GM23248 (cell line): ENCODE data around the gene MAP3K12. TPM values are rescaled to one million over a fixed set of nuclear protein-coding genes. Genes with fewer than 3 reads are reported as not detected.
"Not testable (repeated sequence)": the region's sequence is repeated elsewhere in the genome, so short reads cannot be mapped to it uniquely, and the experiment has no call there.

ENCODE experiments used
- DNase-seq: peaks from one replicate; pipeline ENCODE4 v3.0.0-alpha.2; 2015
- H2AFZ ChIP-seq: fragments of 200-600 bp; sonication (generic); 2 replicates; pipeline ENCODE4 v1.6.1; 2016; ENCODE audit warnings: antibody characterized with exemption
- H3F3A ChIP-seq: fragments of 200-600 bp; sonication (generic); 2 replicates; pipeline ENCODE4 v1.6.1; 2016; ENCODE audit warnings: mild to moderate bottlenecking, antibody characterized with exemption, mixed run types; ENCODE audit not compliant: insufficient read depth
- H3K27ac ChIP-seq: fragments of 200-600 bp; sonication (generic); 2 replicates; pipeline ENCODE4 v1.5.1; 2016; ENCODE audit warnings: mild to moderate bottlenecking
- H3K27me3 ChIP-seq: fragments of 200-600 bp; sonication (generic); replicated peaks from 2 replicates; pipeline ENCODE4 v1.6.1; 2016; ENCODE audit warnings: mild to moderate bottlenecking; ENCODE audit not compliant: insufficient read depth
- H3K36me3 ChIP-seq: fragments of 200-600 bp; sonication (generic); 2 replicates; pipeline ENCODE4 v1.6.1; 2016; ENCODE audit warnings: low read depth, mild to moderate bottlenecking
- H3K4me1 ChIP-seq: fragments of 200-600 bp; sonication (generic); 2 replicates; pipeline ENCODE4 v1.6.1; 2016; ENCODE audit warnings: mild to moderate bottlenecking; ENCODE audit not compliant: insufficient read depth
- H3K4me2 ChIP-seq: fragments of 200-600 bp; sonication (generic); one replicate; pipeline ENCODE4 v1.6.1; 2016; ENCODE audit warnings: mild to moderate bottlenecking; ENCODE audit not compliant: unreplicated experiment
- H3K4me3 ChIP-seq: fragments of 200-600 bp; sonication (generic); 2 replicates; pipeline ENCODE4 v1.5.1; 2016; ENCODE audit warnings: mild to moderate bottlenecking
- H3K79me2 ChIP-seq: fragments of 200-600 bp; sonication (generic); 2 replicates; pipeline ENCODE4 v1.6.1; 2016; ENCODE audit warnings: mild to moderate bottlenecking; ENCODE audit not compliant: insufficient read depth
- H3K9ac ChIP-seq: fragments of 200-600 bp; sonication (generic); 2 replicates; pipeline ENCODE4 v1.6.1; 2016; ENCODE audit warnings: mild to moderate bottlenecking
- H3K9me2 ChIP-seq: fragments of 200-600 bp; sonication (generic); 2 replicates; pipeline ENCODE4 v1.6.1; 2016; ENCODE audit warnings: mixed run types, mild to moderate bottlenecking, moderate library complexity; ENCODE audit not compliant: insufficient read depth
- H3K9me3 ChIP-seq: fragments of 200-600 bp; sonication (generic); one replicate; pipeline ENCODE4 v1.6.1; 2017; ENCODE audit warnings: low read depth
- H4K20me1 ChIP-seq: fragments of 200-600 bp; sonication (generic); 2 replicates; pipeline ENCODE4 v1.6.0; 2016; ENCODE audit not compliant: insufficient read depth
- EZH2 ChIP-seq: fragments of 200-600 bp; sonication (generic); IDR thresholded peaks from 2 replicates; pipeline ENCODE4 v1.6.1; 2018; ENCODE audit warnings: antibody characterized with exemption, mild to moderate bottlenecking; ENCODE audit not compliant: insufficient read depth, poor library complexity, severe bottlenecking
- EZH2phosphoT487 ChIP-seq: fragments of 200-600 bp; sonication (generic); IDR thresholded peaks from 2 replicates; pipeline ENCODE4 v1.6.1; 2018; ENCODE audit warnings: antibody characterized with exemption, moderate library complexity, mild to moderate bottlenecking, low read depth; ENCODE audit not compliant: insufficient read depth
- WGBS, 2 experiments: methylation state at CpG; one replicate each; pipeline ENCODE4 v1.1.6; 2015 to 2017; ENCODE audit warnings: low lambda C conversion rate in 2 of 2, low coverage in 1 of 2; ENCODE audit errors: missing lambda C conversion rate in 2 of 2; 5-methylcytosine and 5-hydroxymethylcytosine counted together
- in situ Hi-C: fragments of 300-500 bp; cut with MboI; formaldehyde crosslinking; loops from 2 replicates; pipeline ENCODE4 v1.15.0; 2020
- polyA plus RNA-seq: library from polyadenylated mRNA; unstranded; fragments of >200 nt; fragmentation: Nextera tagmentation; extraction: Ambion mirVana; gene quantifications from 2 replicates; pipeline ENCODE4 v1.2.1, GENCODE V29; 2016
- total RNA-seq: library from RNA; depleted of rRNA; stranded (reverse); fragments of >200 nt; shearing (Covaris generic); gene quantifications from 2 replicates; pipeline ENCODE4 v1.2.3, GENCODE V29; 2014

MAP3K12 gene
- total and polyA plus RNA-seq, 2 experiments from 2014 or later, result 8.7 to 37.4 TPM

DNA sequence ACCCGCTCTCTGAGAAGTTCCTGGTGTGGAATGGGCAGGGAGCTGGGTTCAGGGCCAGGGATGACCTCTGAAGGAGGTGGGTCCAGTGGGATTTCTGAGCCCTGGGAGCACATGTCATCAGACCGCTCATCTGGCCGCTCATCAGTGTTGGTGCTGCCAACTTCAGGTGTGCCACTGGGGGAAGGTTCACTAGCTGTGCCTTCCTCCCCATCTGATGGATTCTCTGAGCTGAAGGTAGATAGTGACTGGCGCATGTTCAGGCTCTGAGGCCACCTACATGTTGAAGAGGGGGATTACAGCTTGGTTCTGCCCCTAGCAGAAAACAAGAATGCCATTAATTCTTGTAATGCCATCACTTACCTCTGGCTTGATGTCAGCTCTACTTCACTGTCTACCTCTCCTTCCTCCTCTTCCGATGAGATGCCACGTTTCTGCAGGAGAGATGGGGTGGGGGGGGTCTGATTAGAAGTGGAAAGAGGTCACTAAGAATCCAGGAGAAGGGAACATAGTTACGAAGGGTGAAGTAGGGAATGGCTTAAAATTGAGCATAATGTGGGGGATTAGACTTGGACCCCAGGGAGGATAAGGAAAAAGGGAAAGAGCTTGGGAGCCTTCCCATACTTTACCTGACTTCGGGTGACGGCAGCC is 17.2 kb downstream of the MAP3K12 start:
- Histone ChIP-seq H3K9ac (peak overlapping the region; percentile 29; the same call in 1 of the 2 replicates), H3F3A (peaks cover 70% of the 10 kb centered on the region), H4K20me1 (peaks cover 7% of the 10 kb centered on the region), H3K9me2 (no peaks in the 10 kb centered on the region), H3K27me3 (no peaks in the 10 kb centered on the region), H3K9me3 (no peaks in the 10 kb centered on the region), H3K4me2 (peak overlapping the region; percentile 44), H3K36me3 (peaks cover 56% of the 10 kb centered on the region), H2AFZ (no peak overlapping the region), H3K79me2 (peaks cover 13% of the 10 kb centered on the region), H3K27ac (peak overlapping the region; percentile 71), H3K4me1 (peaks cover 44% of the 10 kb centered on the region), H3K4me3 (no peak overlapping the region)
- WGBS, 2 experiments, result 58 to 67% methylated on average over 9 of the region's 9 CpGs
- in situ Hi-C loops, result no loop called here
- no peak for TF ChIP-seq EZH2phosphoT487
- TF ChIP-seq EZH2, result no peak
- DNase-seq, result peak; percentile 49

DNA sequence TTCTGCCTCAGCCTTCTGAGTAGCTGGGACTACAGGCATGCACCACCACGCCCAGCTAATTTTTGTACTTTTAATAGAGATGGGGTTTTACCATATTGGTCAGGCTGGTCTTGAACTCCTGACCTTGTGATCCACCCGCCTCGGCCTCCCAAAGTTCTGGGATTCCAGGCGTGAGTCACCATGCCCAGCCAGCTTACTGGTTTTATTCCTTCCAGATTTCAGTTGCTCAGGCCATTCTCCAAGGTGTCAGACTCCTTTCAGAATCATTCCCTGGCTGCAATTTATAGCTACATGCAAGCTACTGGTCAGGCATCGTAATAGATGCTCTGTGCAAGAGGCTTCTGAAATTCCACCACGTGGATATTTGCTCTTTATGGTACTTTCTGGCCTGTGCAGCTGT is 17.8 kb downstream of the MAP3K12 start:
- Histone ChIP-seq H3K4me2 (peak overlapping the region; percentile 44), H3K27ac (peak overlapping the region; percentile 71), H3F3A (peaks cover 76% of the 10 kb centered on the region), H3K36me3 (peaks cover 62% of the 10 kb centered on the region), H3K79me2 (peaks cover 19% of the 10 kb centered on the region), H3K9ac (peak overlapping the region; percentile 29), H3K4me1 (peaks cover 44% of the 10 kb centered on the region)
- DNase-seq, result peak; percentile 82
- H3K27me3 ChIP-seq, H3K9me2 ChIP-seq, H3K9me3 ChIP-seq, H4K20me1 ChIP-seq, H3K4me3 ChIP-seq, in situ Hi-C loops, H2AFZ ChIP-seq: not testable (repeated sequence)
- 13 to 15% methylated on average over 6 of the region's 6 CpGs for WGBS, 2 experiments

DNA sequence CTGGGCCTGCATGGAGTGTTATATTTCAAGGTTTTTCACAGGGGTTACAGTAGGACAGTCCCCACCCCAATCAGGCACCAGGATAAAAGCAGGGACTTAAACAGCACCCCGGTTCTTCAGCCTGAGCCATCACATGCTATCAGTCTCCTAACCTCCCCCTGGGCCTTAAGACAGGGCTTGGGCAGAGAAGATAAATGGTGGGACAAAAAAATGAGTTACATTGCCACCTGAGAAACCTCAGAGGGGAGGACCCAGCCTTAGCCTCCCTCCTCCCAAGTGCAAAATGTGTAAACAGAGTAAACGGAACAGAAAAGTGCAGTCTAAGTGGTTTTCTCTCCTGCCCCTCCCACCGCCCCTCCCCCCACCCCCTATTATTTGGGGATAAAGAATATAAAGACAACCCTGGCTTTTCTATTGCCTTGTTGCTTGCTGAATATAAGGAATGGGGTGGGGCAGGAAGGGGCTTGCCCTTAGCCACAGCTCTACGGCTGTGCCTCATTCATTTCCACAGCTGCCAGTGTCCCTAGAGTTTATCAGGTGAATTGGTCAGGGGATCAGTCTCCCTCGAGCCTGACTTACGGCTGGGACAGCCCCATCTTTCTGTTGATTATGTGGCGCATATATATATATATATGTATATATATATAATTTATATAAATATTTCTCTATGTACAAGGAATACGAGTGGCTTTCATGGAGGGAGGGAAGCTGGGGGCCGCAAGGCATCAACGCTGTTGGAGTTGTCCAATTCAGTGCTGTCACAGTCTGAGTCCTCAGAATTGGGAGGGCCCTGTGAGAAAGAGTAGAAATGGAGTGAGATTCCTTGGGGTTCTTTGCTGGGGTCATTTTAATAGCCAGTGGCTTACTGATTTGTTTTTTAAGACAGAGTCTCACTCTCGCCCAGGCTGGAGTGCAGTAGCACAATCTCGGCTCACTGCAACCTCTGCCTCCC is 18.5 kb downstream of the MAP3K12 start:
- peaks cover 26% of the 10 kb centered on the region for H3K79me2 ChIP-seq
- H3K4me3 ChIP-seq, result no peak overlapping the region
- no peak overlapping the region for H3K4me2 ChIP-seq
- in situ Hi-C loops, result no loop called here
- TF ChIP-seq EZH2 (no peak), EZH2phosphoT487 (no peak)
- H2AFZ ChIP-seq, result no peak overlapping the region
- peaks cover 83% of the 10 kb centered on the region for H3F3A ChIP-seq
- H3K9ac ChIP-seq, result peak overlapping the region; percentile 29
- H3K36me3 ChIP-seq, result peaks cover 69% of the 10 kb centered on the region
- WGBS, 2 experiments, result 63 to 65% methylated on average over 12 of the region's 12 CpGs
- H3K9me2 ChIP-seq, result no peaks in the 10 kb centered on the region
- H3K27me3 ChIP-seq, result no peaks in the 10 kb centered on the region
- DNase-seq, result no peak
- peaks cover 7% of the 10 kb centered on the region for H4K20me1 ChIP-seq
- peak overlapping the region; percentile 71 for H3K27ac ChIP-seq
- H3K9me3 ChIP-seq, result no peaks in the 10 kb centered on the region
- H3K4me1 ChIP-seq, result peaks cover 44% of the 10 kb centered on the region

DNA sequence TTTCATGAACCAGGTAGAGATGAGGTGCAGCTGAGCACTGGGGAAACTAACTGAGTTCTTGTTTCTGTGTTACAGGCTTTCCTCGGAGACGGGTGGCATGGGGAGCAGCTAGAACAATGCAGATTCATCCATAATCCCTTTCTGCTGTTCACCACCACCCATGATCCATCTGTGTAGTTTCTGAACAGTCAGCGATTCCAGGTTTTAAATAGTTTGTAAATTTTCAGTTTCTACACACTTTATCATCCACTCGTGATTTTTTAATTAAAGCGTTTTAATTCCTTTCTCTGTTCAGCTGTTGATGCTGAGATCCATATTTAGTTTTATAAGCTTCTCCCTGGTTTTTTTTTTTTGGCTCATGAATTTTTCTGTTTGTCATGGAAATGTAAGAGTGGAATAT is 19.9 kb downstream of the MAP3K12 start:
- no peak for DNase-seq
- Histone ChIP-seq H3K4me2 (no peak overlapping the region), H3K9me3 (no peaks in the 10 kb centered on the region), H3K27me3 (no peaks in the 10 kb centered on the region), H3K36me3 (peaks cover 83% of the 10 kb centered on the region), H3K9ac (peak overlapping the region; percentile 18), H3F3A (peaks cover 92% of the 10 kb centered on the region), H4K20me1 (peaks cover 7% of the 10 kb centered on the region), H3K4me3 (no peak overlapping the region), H3K9me2 (no peaks in the 10 kb centered on the region), H3K27ac (peak overlapping the region; percentile 71), H2AFZ (no peak overlapping the region), H3K79me2 (peaks cover 41% of the 10 kb centered on the region), H3K4me1 (peaks cover 44% of the 10 kb centered on the region)
- in situ Hi-C loops, result no loop called here
- WGBS, 2 experiments, result 53 to 64% methylated on average over 5 of the region's 5 CpGs
- TF ChIP-seq EZH2 (no peak), EZH2phosphoT487 (no peak)
